ENCODE measurements around the gene PLET1.

Gene PLET1, protein sequence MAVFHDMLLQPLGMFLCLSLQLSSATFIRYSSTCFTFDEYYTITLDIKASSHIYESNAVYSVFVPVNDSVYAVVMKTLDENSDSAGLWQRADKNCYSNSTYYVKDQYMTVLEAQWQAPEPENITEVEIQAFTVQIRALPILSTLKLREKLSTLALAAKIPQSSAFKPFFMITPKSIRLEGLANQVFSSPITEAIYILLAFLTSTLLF

DNA sequence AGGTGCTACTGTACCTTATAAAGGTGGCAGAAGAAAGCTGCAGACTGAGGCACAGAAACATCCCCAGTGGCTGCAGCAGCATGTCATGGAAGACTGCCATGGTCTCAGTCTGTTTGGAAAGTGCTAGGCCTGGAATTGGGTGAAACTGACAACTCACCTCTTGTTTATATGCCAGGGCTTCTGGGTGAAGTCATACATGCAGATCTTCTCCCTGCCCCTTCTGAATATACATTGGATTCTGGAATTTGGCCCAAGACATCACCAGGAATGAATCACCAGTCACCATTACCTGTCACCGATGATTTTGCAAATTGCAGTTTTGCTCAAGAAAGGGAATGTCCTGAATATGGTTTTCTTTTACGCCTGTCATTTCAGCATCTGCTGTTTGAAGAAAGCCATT, at the start of gene PLET1:
PLET1 (minus strand) TSS at position 371 of the 400 bp plus-strand sequence; CDS start at position 100, 271 bp downstream.
- DNase-seq = no peak

DNA sequence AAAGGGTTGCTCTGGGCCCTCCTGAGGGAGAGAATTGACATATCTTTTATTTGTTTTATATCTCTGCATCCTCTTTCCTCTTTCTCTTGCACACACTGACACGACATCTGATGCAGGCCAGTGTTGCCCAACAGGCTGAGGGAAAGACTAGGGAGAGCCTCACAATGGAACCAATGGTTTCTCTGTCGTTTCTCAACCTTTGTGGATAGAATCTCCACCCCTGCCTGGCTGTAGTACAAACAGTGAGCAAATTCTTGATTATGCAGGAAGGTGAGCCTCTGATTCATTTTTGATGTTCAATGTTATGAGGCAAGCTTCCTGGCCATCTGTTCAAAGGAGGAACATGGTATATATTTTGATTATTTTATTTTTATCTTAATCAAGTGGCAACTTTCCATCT, 49.8 kb upstream of the PLET1 start:
- no peak for DNase-seq

DNA sequence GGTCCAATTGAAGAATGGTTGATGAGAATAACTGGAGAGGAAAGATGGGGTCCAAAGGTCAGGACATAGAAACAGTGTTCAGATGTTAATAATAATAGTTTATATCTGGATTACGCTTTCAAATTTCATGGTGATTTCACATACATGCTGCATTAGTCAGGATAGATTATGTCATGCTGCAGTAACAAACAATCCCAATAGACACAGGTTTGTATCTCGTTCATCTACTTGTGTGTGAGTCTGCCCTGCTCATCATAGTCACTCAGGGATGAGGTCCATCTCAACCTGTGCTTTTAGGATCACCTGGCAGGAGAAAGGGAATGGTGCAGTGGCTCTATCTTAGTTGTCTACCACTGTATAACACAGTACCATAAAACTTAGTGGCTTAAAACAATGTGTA, 48.0 kb upstream of the PLET1 start:
- DNase-seq = no peak

DNA sequence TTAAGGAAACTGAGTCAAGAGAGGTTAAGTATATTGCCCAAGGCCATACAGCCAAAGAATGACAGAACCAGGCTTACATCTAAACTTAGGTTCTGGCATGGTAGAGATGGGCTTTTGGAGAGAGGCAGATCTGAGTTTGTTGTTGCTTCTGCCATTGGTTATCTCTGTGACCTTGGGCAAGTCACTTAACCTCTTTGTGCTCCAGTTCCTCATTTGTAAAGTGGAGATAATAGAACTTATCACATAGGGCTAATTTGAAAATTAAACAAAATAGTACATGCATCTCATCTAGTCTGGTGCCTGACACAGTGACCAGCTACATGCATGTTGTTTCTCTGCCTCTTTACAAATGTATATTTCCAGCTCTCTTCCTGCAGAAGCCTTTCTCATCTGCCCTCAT, 47.0 kb upstream of the PLET1 start:
- DNase-seq = no peak

DNA sequence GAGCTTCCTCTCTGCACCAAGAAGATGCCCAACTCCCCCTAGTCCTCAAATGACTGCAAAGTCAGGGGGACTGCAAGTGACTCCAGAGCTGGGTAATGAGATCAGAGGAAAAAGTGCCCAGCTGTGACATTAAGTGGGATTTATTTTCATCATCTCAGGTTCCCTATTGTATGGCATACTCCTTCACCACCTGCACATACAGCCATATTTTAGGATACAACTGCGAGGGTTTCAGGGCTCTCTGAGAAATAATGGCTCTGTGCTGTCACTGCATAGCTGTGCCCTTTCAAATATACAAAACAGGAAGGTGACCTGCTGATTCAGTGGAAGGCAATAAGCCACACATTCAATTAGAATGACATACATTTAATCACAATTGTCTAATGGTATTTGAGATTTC, 45.6 kb upstream of the PLET1 start:
- DNase-seq = peak; percentile 77

DNA sequence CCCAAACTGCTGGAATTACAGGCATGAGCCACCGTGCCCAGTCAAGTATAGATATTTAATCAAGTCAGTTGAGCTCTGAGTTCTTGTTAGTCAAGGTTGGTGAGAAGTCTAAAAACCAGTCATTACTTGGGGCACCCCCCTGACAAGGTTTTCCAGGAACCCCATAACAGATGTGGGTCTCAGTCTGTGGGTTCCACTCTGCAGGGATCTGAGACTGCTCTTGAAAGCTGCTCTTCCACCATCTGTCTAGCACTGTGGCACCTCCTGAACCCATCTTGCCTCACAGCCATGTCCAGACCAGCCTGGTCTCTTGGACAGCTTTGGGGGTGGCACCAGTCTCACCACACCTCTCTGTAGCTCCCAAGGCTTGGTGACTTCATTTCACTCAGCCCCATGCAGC, 44.3 kb upstream of the PLET1 start:
- no peak for DNase-seq

DNA sequence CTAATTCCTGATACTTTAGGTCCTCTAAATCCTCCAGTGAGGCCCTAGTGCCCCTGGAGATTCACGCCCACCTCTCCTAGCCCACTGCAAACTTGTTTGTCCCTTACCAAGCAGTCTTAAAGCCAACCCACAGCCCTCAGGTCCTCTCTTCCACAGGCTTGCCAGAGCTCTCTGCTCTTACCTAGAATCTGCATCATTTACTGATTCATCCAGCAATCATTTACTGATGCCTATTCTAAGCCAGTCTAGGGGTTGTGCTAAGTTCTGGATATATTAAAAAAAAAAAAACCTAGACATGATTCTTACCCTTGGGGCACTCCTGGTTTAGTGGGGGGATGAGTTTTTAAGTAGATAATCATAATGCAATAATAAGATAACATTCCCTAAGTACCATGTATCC, 43.0 kb upstream of the PLET1 start:
- no peak for DNase-seq

DNA sequence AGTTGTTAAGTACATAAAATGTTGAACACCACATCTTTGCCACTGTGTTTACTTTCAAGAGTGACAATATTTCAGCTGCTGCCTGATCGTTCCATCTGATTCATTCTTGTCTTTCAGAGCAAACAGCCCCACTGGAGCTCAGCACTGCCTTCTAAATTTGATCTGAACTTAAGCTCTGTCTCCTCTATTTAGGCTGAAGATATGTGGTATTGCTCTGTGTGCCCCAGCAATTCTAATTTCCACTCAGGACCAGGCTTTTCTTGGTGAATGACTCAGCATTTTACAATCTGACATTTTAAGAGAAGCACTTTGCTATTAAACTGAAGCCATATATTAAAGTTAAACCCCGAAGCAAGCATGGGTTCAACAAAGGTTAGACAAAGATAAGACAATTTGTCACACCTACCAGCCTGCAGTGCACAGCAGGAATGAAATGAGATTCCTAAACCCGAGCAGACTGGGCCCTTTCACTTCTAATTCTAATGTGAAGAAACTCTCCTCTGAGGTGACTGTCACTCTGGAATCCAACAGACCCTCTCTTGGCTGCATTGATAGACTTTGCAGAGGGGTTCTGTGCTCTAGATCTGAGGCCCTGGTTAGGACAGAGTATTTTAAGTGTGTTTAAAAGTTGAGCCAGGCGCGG, 41.7 kb upstream of the PLET1 start:
- DNase-seq = peak; percentile 52

DNA sequence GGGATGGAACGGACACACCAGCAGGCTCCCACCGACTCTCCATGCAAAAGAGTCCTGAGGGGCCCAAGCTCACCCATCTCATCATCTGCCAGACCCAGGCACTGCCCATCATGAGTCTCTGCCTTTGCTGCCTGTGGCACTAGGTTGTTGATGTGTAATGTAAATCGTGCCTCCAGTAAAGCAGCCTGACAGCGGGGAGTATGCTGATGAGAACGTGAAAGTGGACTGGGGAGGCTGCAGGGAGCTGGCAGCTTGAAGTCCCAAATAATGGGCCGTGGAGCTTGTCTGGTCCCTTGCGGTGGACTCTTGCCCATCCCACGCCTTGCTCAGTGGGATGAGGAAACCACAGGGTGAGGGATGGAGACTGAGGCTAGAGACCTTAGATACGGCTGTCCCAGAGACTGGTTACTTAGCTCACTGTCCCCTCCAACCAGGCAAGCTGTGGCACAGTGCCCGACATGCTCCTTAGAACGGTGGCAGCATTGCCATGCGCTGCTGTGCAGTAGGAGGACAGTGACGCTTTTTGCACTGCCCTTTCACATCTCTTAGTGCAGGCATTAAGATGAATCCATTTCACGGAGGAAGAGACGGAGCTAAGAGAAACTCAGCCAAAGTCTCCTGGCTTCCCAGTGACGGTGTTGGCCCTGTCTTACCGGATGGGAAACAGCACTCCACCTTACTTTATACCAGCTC, 39.6 kb upstream of the PLET1 start:
- DNase-seq = no peak

DNA sequence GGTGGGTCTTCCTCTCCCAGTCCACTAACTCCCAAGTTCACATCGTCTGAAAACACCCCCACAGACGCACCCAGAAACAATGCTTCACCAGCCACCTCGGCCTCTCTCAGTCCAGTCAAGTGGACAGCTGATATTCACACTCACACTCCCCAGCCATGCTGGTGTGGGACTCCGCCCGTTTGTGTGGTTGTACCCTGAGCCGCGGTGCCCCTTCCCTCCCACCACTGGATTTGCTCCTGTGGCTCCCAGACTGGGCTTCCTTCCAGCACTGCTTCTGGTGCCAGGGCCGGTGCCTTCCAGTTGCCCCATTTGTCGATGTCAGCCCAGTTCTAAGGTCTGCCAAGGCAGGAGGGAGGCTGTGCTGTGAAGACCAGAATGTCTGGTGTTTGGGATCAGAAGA, 37.9 kb upstream of the PLET1 start:
- DNase-seq = no peak

DNA sequence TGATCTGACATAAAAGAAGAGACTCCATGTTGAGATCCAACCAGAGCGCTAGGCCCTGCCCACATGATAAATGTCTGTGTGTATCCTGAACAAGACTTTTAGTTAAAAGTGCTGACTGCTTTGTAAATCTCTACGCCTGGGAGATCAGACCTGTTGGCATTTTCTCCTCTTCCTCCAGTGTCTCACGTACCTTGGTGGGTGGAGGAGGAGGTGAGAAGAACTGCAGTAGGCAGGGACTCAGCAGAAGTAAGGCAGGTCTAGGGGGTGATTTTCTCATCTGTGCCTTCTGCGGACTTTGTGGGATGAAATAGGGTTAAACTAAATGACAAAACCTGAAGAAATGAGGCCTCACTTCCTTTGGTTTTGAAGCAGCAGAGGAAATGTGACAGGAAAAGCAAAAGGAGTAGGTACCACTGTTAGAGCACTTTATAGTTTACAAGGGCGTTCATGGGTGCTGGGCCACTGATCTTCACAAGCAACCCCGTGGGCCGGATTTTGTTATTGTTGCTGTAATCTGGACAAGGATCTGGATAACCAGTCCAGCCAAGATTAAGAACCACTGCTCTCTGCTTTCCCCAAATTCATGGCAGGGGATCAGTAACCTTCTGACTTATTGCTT, 36.7 kb upstream of the PLET1 start:
- no peak for DNase-seq

DNA sequence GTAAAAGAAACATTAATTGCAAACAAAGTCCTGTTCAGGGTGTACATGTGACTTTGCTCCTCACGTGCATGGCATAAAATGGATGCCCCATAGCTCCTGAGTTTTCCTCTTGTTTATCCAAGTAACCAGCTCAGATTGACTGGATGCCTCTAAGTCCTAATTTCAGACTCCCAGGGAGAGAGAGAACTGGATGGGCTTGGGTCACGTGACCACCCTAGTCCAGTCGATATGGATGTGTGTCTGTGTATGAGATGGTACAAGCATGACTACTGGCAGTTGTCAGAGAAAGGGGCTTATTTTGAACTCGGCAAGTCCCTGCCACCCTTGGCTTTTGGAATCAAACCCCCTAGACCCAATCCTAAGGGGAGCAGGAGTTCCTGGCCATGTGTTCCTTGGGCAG, 35.4 kb upstream of the PLET1 start:
- no peak for DNase-seq

DNA sequence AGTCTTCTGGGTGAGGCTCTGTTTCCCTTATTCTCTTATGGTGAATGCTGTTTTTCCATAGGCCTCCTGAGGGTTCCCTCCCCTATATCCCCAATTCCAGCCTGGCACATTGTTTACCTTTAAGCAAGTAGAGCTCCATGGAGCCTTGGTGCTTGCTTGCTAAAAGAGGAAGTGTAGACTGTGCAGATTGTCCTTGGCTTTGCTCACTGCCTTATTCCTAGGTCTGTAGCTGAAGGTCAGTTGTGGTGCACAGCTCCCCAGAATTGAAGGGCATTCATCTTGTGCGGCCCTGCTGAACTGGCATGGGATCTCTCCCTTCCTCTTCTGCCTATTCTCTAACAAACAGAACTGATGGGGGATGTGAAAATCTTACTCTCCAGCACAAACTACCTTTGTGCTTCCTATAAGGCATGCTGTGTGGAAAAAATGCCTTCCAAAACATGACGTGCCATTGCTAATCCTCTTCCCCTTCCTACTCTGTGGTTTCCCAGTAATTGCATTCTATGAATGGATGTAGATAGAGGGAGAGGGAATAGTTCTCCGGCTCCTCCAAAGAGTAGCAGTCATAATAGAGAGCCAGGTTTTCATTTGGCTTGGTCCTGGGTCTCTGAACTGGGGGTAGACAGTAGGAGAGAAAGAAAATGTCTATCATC, 34.2 kb upstream of the PLET1 start:
- DNase-seq = no peak

DNA sequence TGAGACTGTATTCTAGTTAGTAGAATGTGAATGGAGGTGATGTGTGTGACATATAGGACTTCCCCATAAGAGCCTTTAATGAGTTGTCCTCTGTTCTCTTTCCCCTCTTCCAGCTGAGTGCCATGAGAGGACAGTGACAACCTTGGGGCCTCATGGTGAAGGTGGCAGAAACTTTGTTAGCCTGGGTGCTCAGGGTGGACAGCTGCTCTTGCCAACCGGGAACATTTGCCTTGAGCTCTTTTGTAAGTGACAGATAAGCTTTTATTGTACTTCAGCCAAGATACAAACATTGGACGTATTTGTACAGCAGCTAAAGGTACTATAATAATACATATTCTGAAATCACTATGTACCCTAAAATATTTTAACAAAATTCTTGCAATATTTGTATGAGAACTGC, 33.0 kb upstream of the PLET1 start:
- no peak for DNase-seq

DNA sequence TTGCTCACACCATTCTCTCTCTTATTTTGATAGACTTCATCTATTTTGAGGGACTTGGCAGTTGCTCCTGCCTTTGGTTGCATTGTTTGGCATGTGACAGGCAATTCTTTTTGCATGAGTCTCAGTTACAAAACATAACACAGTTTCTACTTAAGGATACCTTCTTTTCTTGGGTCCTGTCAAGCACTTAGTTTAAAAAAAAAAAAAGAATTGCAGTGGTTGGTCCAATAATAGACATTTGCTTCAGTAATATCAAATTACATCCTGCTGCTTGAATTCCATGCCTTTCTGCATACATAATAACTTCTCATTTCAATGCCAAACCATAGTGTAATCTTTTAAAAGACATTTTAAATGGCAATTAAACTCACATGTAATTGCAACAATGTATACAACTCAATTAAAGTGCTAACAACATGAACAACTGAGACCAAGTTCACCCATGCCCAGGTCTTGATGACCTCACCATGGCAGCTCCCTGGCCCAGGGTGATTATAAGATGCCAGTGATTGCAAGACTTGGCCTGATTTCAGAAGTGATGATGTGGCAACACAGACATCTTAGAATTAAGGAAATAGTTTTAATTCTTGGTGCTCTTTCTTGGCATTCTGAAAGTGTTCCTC, 32.2 kb upstream of the PLET1 start:
- DNase-seq = peak; percentile 24

DNA sequence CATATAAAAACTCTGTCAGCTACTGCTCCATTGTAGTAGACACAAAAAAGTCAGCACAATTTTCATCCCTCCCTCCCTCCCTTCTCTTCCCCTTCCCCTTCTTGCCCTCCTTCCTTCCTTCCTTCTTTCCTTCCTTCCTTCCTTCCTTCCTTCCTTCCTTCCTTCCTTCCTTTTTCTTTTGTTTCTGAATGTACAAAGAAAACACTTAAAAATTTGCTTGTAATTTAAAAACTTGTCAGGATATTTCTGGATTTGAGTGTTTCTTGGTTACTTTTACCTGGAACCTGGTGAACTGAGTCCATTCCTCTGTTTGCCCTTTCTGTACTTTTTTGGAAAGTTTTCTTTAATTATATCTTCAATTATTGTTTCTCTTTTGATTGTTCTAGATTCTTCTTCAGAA, 31.5 kb upstream of the PLET1 start:
- no peak for DNase-seq

DNA sequence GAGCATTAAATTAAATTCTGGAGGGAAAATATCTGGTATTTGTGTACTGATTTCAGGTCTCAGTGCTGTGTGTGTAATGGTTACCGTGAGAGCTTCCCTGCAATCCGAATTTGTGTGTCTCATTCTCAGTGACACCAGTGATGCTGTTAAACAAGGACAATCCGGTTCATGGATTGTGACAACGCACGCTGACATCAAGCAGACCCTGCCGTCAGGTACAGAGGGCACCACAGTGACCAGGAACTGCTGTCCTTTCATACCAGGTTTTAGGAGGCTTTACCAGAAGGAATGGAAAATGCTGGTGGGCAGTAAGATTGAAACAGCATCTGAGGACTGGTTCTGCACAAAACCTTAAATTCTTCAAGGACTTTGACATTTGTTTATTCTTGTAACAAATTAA, 30.5 kb upstream of the PLET1 start:
- DNase-seq = no peak

DNA sequence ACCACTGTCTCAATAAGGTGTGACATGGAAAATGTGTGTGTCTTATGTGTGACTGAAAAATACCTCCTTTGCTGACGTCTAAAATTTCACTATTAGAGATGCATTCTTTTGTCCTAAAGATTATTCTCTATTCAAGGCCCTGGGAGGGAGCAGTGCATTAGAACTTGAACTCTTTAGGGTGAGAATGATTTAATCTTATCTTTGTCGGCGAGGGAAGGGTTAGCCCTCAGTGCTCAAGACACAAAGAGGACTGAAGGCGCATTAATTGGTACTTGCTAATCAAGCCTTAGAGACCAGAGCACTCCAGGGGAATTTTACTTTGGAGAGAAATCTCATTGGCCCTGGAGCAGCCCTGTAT, 29.8 kb upstream of the PLET1 start:
- DNase-seq = no peak

DNA sequence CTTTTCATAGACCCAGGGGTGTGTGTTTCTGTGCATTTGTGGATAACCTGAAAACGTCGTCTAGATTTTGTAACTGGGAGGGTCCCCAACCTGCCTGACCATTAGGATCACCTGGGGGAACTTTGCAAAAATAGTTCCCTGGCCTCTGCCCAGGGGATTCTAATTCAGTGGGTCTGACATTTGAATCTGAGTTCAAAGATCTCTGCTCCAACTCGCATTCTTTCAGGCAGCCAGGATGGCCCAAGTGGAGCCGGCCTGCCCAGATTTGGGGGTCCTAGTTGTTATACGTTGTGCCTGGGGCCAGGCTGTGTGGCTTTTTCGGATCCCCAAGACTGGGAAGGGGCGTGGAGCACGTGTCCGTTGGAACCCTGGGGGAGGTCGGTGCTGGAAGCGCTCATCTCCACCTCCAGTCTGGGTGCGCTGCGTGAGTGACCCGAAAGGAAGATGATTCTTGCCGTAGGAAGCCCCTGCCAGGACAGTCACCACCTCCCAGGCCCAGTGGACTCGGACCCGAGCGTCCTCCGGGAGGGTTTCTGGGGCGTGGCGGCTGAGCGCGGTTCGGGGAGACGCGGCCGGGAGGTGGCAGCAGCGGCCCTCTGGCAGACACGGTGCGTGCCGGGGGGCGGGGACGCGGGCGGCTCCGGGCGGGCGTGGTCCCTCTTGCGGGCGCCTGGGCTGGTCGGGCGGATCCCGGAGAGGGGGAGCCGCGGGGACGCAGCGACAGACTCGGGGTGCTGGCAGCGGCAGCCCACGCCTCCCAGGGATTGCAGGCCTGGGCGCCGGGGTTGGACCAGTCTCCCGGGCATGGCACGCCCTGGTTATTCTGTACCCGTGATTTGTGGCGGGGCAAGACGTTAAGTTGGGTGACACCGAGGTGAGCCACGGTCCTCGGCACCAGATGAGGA, 29.2 kb upstream of the PLET1 start:
- DNase-seq = peak; percentile 68

DNA sequence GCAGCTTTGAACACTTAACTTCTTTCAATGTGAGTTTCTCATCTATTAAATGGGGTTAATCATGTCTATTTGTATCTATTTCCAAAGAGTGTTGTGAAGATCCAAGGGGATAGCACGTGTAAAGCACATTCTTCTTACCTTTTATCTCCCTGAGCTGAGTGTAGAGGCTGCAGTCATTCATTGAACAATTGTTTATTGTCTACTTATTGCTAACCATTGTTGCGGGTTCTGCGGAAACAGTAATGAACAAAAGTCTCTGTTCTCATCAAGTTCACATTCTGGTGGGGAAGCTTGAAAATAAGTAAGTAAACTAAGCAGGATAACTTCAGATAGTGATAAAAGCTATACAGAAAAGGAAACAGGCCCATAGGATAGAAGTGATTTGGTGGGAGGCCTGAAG, 27.4 kb upstream of the PLET1 start:
- DNase-seq = no peak

DNA sequence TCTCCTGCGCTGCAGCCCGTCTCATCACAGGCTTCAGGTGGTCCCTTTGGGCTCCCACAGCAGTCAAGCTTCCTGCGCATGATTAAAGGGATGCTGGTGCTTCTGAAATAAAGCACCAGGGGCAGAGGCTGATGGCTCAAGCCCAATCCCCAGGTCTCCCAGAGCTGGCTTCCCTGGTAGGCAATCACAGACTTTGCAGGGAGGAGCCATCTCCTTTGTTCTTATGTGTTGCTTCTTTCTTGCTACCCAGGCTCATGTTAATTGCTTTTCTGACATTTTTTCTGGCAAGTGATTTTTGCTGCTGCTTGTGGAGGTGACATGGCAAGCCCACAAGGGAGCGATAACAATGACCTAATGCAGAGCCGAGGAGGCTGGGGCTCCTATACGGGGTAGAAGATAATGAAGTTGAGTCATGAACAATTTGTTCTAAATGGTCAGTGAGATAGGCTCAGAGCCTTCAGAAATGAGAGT, 25.2 kb upstream of the PLET1 start:
- no peak for DNase-seq

DNA sequence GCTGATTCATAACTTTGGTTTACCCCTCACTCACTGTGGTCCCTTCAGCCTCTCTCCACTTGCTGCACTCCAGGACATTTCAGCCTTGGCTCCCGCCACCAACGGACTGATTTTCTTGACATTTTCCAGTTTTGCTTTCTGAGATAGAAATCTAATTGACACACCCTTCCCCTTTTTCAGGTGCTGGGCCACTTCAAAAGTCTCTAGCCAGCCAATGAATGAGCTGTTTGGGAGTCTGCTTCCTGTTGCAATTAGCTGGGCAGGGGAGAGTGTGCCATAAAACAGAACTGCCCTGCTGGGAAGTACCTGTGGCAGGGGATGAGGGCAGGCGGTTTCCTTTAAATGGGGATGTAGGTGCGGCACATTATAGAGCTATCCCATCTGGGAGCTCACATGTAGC, 21.1 kb upstream of the PLET1 start:
- DNase-seq = no peak

Data from NCI-H146 (cell line).